ENCODE results near the gene PWWP2B. TPM values are rescaled to one million over a fixed set of nuclear protein-coding genes. Genes with fewer than 3 reads are reported as not detected.

Gene PWWP2B
- total RNA-seq, 1 experiment from 2014 or later, result 51.6 TPM

- TF ChIP-seq CTCF (IDR thresholded peaks at IDR 0.05), result no peak
- TF ChIP-seq TCF7L2 (IDR thresholded peaks at IDR 0.05; ENCODE audit: low read depth, low read length), result no peak
- TF ChIP-seq POLR2AphosphoS5 (IDR thresholded peaks at IDR 0.05; ENCODE audit: low read depth, low read length), result no peak
- TF ChIP-seq REST (IDR thresholded peaks at IDR 0.05; ENCODE audit: insufficient read depth in 1 of 2, low read depth in 2 of 2, low read length in 1 of 2), result no peak
- no peak for TF ChIP-seq SIN3A (IDR thresholded peaks at IDR 0.05; ENCODE audit: borderline replicate concordance, insufficient read depth, low read depth, low read length)
Observed at GRCh38 chr10:132372516-132373095, 24.4 kb upstream of the PWWP2B start.

GRCh38 chr10:132373241-132373955 is 23.6 kb upstream of the PWWP2B start:
- ChIA-PET CTCF (interaction anchor here (0.7 kb wide), 1 partner anchor 14 kb away, joined by 3 read pairs; no protein-coding TSS in a partner anchor), POLR2A (no interaction called here)
- no peak overlapping the region for H3K4me3 ChIP-seq (ENCODE audit: low read depth in 2 of 2, low read length in 2 of 2)
- no peaks in the 10 kb centered on the region for H3K36me3 ChIP-seq (ENCODE audit: control insufficient read depth, insufficient read depth, low read length)
- DNase-seq (ENCODE audit: low read depth, low spot score) (no peak), ATAC-seq (no peak)
- no peak overlapping the region for H3K27ac ChIP-seq (ENCODE audit: low read length)
- peaks cover 5% of the 10 kb centered on the region for H3K4me1 ChIP-seq (ENCODE audit: control insufficient read depth, insufficient read depth, low read length)
- in situ Hi-C loops (cut with HindIII; ENCODE audit: low pct_unique_long_range_greater_than_20kb, low sequenced_read_pairs), result no loop called here
- TF ChIP-seq CTCF (IDR thresholded peaks at IDR 0.05), result no peak
- no peak for TF ChIP-seq TCF7L2 (IDR thresholded peaks at IDR 0.05; ENCODE audit: low read depth, low read length)
- TF ChIP-seq POLR2AphosphoS5 (IDR thresholded peaks at IDR 0.05; ENCODE audit: low read depth, low read length), result no peak
- H3K27me3 ChIP-seq (ENCODE audit: control insufficient read depth, insufficient read depth, low read length), result no peaks in the 10 kb centered on the region
- intact Hi-C loops (cut with micrococcal nuclease; ENCODE audit: unreplicated experiment), result no loop called here
- no peaks in the 10 kb centered on the region for H3K9me3 ChIP-seq (ENCODE audit: control insufficient read depth, insufficient read depth, low read depth, low read length)
- no TSS peak for BruUV-seq (replicated peaks)

More at GRCh38 chr10:132372516-132373095, 24.4 kb upstream of the PWWP2B start:
- in situ Hi-C loops (cut with HindIII; ENCODE audit: low pct_unique_long_range_greater_than_20kb, low sequenced_read_pairs), result no loop called here
- Histone ChIP-seq H3K27me3 (ENCODE audit: control insufficient read depth, insufficient read depth, low read length) (no peaks in the 10 kb centered on the region), H3K4me1 (ENCODE audit: control insufficient read depth, insufficient read depth, low read length) (peaks cover 5% of the 10 kb centered on the region), H3K9me3 (ENCODE audit: control insufficient read depth, insufficient read depth, low read depth, low read length) (no peaks in the 10 kb centered on the region), H3K27ac (ENCODE audit: low read length) (no peak overlapping the region), H3K4me3 (ENCODE audit: low read depth in 2 of 2, low read length in 2 of 2) (no peak overlapping the region), H3K36me3 (ENCODE audit: control insufficient read depth, insufficient read depth, low read length) (no peaks in the 10 kb centered on the region)
- no peak for DNase-seq (ENCODE audit: low read depth, low spot score)
- POLR2A ChIA-PET, result no interaction called here
- BruUV-seq (replicated peaks), result no TSS peak
- CTCF ChIA-PET, result no interaction called here
- peak; percentile 36; the same call in 1 of the 2 replicates for ATAC-seq
- intact Hi-C loops (cut with micrococcal nuclease; ENCODE audit: unreplicated experiment), result no loop called here

All from Panc1 (cell line).